HuH-7.5 (cell line): ENCODE data around the gene TMEM234.
"Not testable (repeated sequence)": the region's sequence is repeated elsewhere in the genome, so short reads cannot be mapped to it uniquely, and the experiment has no call there.

Source experiments
- DNase-seq: peaks from one replicate; pipeline ENCODE4 v3.0.0; 2011; ENCODE audit warnings: low spot score

TMEM234 gene

GRCh38 chr1:32221980-32222755 lies at the start of gene TMEM234, which contains the start of gene EIF3I:
TSS of gene TMEM234 (minus strand) at chr1:32222353. CDS start at chr1:32222322, 31 bp downstream.
TSS of gene EIF3I (plus strand) at chr1:32222407. CDS start at chr1:32222442, 35 bp downstream.
- peak; percentile 85 for DNase-seq

DNA sequence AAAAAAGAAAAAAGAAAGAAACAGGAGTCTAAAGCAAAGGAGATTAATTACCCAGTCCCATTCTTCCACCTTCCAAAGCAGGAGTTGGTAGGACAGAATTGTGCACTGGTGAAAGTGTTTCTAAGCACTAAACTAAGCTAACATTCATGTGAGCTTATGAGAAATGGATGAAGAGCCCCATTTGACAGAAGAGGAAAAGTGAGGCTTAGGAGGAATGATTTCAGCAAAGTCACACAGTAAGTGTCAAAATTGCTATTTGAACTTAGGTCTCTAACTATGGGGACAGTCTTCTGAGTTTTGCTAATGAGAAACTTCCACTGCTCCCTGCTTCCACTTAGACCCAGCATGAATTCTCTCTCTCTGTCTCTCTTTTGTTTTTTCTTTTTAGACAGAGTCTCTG lies 47.6 kb upstream of the TMEM234 start:
- no peak for DNase-seq

DNA sequence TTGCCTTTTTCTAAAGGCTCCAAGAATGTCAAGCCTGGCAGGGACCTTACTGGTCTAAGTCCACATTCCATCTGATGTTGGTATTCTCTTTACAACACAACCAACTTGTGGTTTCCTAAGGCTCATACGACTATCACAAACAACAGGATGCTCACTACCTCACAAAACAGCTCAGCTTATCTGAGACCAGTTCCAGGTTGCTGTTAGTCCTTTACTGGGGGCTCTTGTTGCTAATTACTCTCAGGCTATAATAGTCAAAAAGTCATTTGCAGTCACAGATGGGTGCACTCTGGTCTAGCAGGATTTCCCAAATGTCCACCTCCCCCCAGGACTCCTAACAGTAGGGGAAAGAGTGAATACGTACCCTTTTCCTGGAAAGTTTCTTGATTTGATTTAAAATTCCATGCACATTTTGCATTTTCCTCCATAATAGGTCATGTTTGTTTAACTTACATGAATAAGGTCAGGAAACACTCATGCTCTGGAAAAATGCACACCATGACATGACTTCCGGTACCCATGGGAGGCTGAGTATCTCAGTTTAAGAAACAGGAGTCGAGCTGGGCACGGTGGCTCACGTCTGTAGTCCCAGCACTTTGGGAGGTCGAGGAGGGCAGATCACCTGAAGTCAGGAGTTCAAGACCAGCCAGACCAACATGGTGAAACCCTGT lies 44.9 kb upstream of the TMEM234 start:
- DNase-seq = no peak

- no peak for DNase-seq
Measured at GRCh38 chr1:32265846-32266245, 43.7 kb upstream of the TMEM234 start.

GRCh38 chr1:32263744-32264143 lies 41.6 kb upstream of the TMEM234 start:
- no peak for DNase-seq

GRCh38 chr1:32263236-32263593 lies 41.1 kb upstream of the TMEM234 start:
- not testable (repeated sequence) for DNase-seq

- DNase-seq = no peak
Measured at GRCh38 chr1:32257227-32257508, 35.0 kb upstream of the TMEM234 start.

DNA sequence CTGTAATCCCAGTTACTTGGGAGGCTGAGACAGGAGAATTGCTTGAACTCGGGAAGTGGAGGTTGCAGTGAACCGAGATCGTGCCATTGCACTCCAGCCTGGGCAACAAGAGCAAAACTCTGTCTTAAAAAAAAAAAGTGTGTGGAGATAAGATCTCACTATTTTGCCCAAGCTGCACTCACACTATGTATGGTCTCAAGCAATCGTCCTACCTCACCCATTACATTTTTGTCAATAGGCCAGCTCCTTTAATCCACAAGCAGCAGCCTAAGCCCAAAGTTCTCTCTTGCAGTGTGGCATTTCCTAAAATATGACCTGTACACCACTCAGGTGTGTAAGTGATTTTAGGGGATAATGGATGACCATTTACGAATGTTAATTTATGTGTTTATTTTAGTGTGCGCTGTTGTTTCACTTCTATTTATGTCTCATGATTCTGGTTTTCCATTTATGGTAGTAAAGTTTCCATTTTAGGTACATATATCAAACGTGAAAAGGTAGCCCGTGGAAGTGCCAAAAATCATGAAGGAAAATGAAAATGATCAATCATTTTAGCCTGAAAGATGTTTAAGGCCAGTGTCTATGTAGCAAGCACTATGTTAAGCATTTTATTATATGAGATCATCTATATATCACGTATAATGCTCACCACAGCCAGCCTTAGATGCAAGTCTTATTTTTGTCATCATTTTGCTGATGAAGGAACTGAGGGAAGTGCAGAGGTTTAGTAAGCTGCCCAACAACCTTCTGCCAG lies 34.5 kb upstream of the TMEM234 start:
- no peak for DNase-seq

DNA sequence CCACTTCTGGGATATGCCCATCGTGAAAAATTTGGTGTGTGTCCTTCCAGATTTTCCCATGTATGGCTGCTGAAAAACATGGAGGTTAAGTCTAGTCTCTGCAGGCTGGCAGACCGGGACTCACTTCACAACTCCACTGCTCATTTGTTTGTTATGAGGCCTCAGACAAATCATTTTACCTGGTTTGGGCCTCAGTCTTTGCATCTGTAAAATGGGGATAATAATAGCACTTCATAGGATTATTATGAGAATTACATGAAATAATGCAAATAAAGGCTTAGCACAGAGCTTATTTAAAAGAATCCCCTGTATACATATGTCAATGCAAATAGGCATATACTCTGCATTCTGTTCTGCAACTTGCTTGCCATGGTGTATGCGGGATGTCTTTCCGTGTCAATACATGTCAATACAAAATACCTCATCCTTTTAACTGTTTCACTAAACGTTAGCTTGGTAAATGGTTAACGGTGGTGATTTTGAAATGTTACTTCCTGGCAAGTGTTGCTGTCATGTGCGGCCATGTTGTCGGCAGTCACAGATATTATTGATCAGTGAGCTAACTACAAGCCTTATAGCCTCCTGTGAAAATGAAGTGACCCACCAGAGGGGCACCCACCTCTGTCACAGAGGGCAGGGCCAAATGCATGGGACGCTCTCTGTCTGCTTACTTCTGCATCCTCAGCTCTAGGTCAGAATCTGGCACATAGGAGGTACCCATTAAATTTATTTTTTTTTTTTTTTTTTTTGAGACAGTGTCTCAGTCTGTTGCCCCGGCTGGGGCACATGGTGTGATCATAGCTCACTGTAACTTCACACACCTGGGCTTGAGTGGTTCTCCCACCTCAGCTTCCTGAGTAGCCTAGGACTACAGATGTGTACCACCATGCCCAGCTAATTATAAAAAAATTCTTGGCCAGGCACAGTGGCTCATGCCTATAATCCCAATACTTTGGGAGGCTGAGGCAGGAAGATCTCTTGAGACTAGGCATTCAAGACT lies 33.2 kb upstream of the TMEM234 start:
- peak; percentile 56 for DNase-seq

- DNase-seq = no peak
Measured at GRCh38 chr1:32250893-32251716, 29.0 kb upstream of the TMEM234 start, which contains the start of gene LCK. TSS of gene LCK (plus strand) at chr1:32251265. CDS start at chr1:32274330, 23,065 bp downstream.

- DNase-seq = peak; percentile 70
Measured at GRCh38 chr1:32249831-32250525, 27.8 kb upstream of the TMEM234 start.

- DNase-seq = peak; percentile 82
Measured at GRCh38 chr1:32247983-32248889, 26.1 kb upstream of the TMEM234 start.

DNA sequence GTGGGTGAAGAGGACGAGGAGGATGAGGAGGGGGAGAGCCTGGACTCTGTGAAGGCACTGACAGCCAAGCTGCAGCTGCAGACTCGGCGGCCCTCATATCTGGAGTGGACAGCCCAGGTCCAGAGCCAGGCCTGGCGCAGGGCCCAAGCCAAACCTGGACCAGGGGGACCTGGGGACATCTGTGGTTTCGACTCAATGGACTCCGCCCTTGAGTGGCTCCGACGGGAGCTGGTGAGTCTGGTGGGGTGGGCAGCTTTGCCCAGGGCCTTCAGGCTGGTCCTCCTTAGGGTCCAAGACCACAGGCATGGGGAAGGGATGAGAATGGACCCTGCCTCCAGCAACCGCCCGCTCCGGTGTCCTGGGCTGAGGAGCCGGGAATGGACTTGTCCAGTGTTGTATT lies 25.3 kb upstream of the TMEM234 start:
- no peak for DNase-seq

- no peak for DNase-seq
Measured at GRCh38 chr1:32246888-32247273, 24.7 kb upstream of the TMEM234 start, which contains the start of gene FAM167B. TSS of gene FAM167B (plus strand) at chr1:32247222. CDS start at chr1:32247422, 200 bp downstream.

DNA sequence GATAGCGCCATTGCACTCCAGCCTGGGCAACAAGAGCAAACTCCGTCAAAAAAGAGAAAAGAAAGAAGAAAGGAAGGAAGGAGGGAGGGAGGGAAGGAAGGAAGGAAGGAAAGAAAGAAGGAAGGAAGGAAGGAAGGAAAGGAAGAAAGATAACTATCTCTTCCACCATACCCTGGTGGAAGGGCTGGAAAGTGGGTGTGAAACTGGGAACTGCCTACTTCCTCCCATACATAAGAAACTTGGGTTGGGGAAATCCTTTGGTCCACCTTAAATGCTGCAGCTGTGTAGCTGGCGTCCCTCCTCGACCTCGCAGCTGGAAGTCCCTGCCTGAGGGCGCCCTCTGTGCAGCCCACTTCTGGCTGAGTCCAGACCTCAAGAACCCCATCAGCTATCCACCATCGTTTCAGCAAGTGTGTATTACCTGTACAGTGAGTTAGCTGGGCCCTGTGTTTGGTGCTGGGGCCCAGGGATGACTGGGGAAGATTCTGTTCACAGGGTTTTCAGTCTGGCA lies 20.2 kb upstream of the TMEM234 start:
- peak; percentile 36 for DNase-seq

DNA sequence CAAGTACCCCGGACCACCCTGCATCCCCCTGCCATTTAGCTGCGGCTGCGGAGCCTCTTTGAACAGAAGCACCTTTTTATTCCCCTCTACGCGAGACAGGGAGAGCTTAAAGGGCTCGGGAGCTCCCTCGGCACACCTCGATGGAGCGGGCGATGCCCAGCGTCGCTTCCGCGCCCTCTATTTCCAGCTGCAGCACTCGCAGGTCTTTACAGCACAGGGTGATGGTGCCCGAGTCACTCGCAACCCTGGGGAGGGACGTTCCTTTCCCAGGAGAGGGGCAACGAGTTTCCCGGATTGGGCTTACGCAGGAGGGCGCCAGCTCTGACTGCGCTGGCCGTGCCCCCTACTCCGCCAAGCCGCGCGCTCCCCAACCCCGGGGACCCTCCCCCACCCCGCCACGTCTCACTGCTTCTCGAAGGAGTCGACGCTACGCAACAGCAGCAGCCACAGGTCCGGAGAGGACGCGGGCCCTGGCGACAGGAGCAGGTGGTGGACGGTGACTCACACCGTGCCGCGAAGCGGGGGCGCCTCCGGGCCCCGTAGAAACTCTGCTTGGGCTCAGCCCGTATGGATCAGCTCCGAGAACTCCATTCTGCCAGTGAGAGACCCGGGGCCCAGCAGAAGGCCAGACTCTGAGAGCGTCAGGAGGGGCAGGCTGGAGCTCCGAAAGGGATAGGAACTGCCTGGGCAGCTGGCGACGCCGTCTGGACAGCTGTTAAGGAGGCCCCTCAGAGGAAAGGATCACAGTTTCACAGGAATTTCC lies 19.0 kb upstream of the TMEM234 start:
- peak; percentile 48 for DNase-seq

- peak; percentile 62 for DNase-seq
Measured at GRCh38 chr1:32240140-32240951, 18.2 kb upstream of the TMEM234 start.
